Subcutaneous adipose tissue (tissue), 4 donors: ENCODE results near the gene MRPL14. TPM values are rescaled to one million over a fixed set of nuclear protein-coding genes. Genes with fewer than 3 reads are reported as not detected.

Experiments used
- total RNA-seq, 4 donors: library from RNA; depleted of rRNA; stranded (reverse); fragments of >200 nt; gene quantifications; one replicate each; pipeline ENCODE4 v1.1.0, GENCODE V29; 2016
- TF ChIP-seq, protein P1 (sequence below): fragments of 450-650 bp; IDR thresholded peaks from one replicate; pipeline ENCODE4 v1.5.1; 2016; ENCODE audit warnings: low read depth, mild to moderate bottlenecking, control low read depth, antibody characterized with exemption, moderate library complexity

Gene MRPL14
- total RNA-seq, 4 donors from 2014 or later = 26.2 to 30.8 (median 27.6) TPM

DNA sequence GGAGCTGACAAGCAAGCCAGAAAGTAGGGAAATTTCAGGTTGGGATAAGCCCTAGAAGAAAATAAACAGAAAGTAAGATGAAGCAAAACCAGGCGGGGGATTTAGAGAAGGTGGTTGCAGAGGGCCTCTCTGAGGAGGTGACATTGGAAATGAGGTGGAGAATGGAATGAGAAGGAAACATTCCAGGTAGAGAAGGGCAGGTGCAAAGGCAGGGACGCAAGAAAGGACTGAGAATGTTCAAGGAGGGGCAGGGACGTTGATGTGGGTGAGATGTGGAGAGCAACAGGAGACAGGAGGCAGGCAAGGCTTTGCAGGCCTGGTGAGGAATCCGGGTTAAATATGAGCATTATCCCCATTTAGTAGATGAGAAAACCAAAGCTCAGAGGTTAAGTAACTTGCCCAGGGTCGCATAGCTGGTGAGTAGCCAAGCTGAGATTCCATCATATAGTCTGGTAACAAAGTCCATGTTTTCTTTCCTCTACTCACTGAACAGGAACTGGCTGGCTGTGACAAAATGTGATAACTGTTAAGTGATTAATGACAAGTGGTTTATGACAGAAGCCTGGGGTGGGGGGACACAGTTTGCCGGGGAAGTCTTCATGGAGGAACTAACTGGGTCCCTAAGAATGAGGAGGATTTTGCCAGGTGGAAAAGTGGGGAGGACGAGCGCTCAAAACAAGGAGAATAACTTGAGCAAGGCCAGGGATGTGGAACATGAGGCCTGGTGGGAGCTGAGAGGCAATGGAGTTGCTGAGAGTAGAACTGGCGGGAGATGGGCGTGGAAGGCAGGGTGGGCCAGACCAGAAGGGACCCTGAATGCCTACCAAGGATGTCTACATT is 32.6 kb downstream of the MRPL14 start:
- TF ChIP-seq, protein P1, sequence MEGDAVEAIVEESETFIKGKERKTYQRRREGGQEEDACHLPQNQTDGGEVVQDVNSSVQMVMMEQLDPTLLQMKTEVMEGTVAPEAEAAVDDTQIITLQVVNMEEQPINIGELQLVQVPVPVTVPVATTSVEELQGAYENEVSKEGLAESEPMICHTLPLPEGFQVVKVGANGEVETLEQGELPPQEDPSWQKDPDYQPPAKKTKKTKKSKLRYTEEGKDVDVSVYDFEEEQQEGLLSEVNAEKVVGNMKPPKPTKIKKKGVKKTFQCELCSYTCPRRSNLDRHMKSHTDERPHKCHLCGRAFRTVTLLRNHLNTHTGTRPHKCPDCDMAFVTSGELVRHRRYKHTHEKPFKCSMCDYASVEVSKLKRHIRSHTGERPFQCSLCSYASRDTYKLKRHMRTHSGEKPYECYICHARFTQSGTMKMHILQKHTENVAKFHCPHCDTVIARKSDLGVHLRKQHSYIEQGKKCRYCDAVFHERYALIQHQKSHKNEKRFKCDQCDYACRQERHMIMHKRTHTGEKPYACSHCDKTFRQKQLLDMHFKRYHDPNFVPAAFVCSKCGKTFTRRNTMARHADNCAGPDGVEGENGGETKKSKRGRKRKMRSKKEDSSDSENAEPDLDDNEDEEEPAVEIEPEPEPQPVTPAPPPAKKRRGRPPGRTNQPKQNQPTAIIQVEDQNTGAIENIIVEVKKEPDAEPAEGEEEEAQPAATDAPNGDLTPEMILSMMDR = no peak

GRCh38 chr6:44093750-44094402 is 33.4 kb downstream of the MRPL14 start:
- TF ChIP-seq, protein P1 = no peak

GRCh38 chr6:44093066-44093465 is 34.2 kb downstream of the MRPL14 start:
- TF ChIP-seq, protein P1 = no peak

DNA sequence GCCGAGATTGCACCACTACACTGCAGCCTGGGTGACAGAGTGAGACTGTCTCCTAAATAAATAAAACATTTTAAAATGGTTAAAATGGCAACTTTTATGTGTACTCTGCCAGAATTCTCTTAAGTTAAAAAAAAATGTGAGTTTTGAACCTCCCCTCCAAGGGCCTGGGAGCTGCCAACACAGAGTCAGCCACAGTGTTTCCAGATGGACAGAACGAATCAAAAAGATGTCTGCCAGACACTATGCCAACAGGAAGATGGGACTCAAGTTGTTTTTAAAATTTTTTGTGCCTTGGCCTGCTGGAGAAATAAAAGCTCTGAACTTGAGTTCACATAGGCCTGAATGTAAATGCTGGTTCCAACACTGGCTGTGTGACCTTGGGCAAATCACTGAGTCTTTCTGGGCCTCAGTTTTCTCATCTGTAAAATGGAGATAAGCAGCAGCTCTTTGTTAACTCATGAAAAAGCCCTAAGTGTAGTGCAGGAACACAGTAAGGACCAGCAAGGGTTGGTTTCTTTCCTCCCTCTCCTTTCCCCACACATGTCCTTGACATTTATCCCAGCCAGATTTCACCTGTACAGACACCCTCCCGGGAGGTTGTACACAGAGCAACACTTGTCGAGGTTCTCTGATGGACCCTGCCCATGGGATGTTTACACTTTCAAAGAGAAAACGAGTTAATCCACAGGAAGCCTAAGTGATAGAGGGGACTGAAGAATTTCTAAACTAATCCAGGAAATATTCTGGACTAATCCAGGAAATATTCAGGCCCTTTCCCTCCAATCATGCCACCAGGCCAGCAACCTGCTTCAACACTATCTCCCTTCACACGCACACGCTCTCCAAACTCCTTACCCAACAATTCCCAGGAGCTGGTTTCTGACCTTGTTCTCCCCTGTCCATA is 35.0 kb downstream of the MRPL14 start:
- TF ChIP-seq, protein P1 = no peak

GRCh38 chr6:44090465-44090864 is 36.8 kb downstream of the MRPL14 start:
- TF ChIP-seq, protein P1 = no peak

- TF ChIP-seq, protein P1 = no peak
Measured at GRCh38 chr6:44088827-44089590, 38.2 kb downstream of the MRPL14 start.
